Lower lobe of right lung (tissue), 2 donors: ENCODE results near the gene CNOT2. TPM values are rescaled to one million over a fixed set of nuclear protein-coding genes. Genes with fewer than 3 reads are reported as not detected.
"Not testable (repeated sequence)": the region's sequence is repeated elsewhere in the genome, so short reads cannot be mapped to it uniquely, and the experiment has no call there.

ENCODE experiments used
- ATAC-seq, 2 donors: fragments of 200-7000 bp; cut with Tn5 transposase; one replicate each; pipeline ENCODE4 v1.9.1; 2020 to 2022; ENCODE audit warnings: mild to moderate bottlenecking in 2 of 2, moderate library complexity in 2 of 2
- DNase-seq: peaks from one replicate; pipeline ENCODE4 v3.0.0-alpha.2; 2020
- H3K27ac ChIP-seq: fragments of 200-600 bp; one replicate; pipeline ENCODE4 v1.8.0; 2022
- H3K27me3 ChIP-seq: fragments of 200-600 bp; one replicate; pipeline ENCODE4 v1.8.0; 2022; ENCODE audit warnings: low read depth
- H3K36me3 ChIP-seq: fragments of 200-600 bp; one replicate; pipeline ENCODE4 v1.8.0; 2022; ENCODE audit warnings: mild to moderate bottlenecking
- H3K4me1 ChIP-seq: fragments of 200-600 bp; one replicate; pipeline ENCODE4 v1.8.0; 2022
- H3K4me3 ChIP-seq: fragments of 200-600 bp; one replicate; pipeline ENCODE4 v1.8.0; 2022; ENCODE audit warnings: mild to moderate bottlenecking
- H3K9me3 ChIP-seq: fragments of 200-600 bp; one replicate; pipeline ENCODE4 v1.8.0; 2022
- CTCF ChIP-seq: fragments of 200-600 bp; IDR thresholded peaks from one replicate; pipeline ENCODE4 v1.8.0; 2022; ENCODE audit warnings: antibody characterized with exemption, mild to moderate bottlenecking
- intact Hi-C: fragments of 100-400 bp; cut with DNase I; formaldehyde crosslinking; loops from one replicate; pipeline ENCODE4 v1.11.0; 2022
- total RNA-seq: library from RNA; stranded (reverse); fragmentation: NEBNext Ultra II Directional; extraction: Animal tissue kit (Norgen Biotek cat#: 25700); gene quantifications from one replicate; pipeline ENCODE4 v1.2.1, GENCODE V29; 2021
- donor health status: DM: no; HTN: yes; CAD: no; lungs with severe emphysema.

The CNOT2 gene
- total RNA-seq, 1 donor from 2014 or later, result 66.2 TPM

- Histone ChIP-seq H3K36me3 (no peaks in the 10 kb centered on the region), H3K27me3 (no peaks in the 10 kb centered on the region), H3K9me3 (no peaks in the 10 kb centered on the region), H3K27ac (no peak overlapping the region), H3K4me1 (no peaks in the 10 kb centered on the region), H3K4me3 (no peak overlapping the region)
- DNase-seq (no peak), ATAC-seq (no peak)
- no peak for TF ChIP-seq CTCF
- intact Hi-C loops, result no loop called here
These were observed 136.6 kb downstream of the CNOT2 start for GRCh38 chr12:70379846-70380245.

GRCh38 chr12:70383484-70383883 lies 140.3 kb downstream of the CNOT2 start:
- ATAC-seq, result no peak
- intact Hi-C loops, result no loop called here

GRCh38 chr12:70383886-70384285 lies 140.7 kb downstream of the CNOT2 start:
- H3K9me3 ChIP-seq, result no peaks in the 10 kb centered on the region
- H3K27ac ChIP-seq, result no peak overlapping the region
- H3K27me3 ChIP-seq, result no peaks in the 10 kb centered on the region
- no peaks in the 10 kb centered on the region for H3K4me1 ChIP-seq
- no peak for ATAC-seq
- TF ChIP-seq CTCF, result no peak
- intact Hi-C loops, result no loop called here
- DNase-seq, result no peak
- H3K4me3 ChIP-seq, result no peak overlapping the region
- H3K36me3 ChIP-seq, result no peaks in the 10 kb centered on the region

More at GRCh38 chr12:70383484-70383883, 140.3 kb downstream of the CNOT2 start:
- Histone ChIP-seq H3K4me1 (no peaks in the 10 kb centered on the region), H3K4me3 (no peak overlapping the region), H3K27me3 (no peaks in the 10 kb centered on the region), H3K36me3 (no peaks in the 10 kb centered on the region), H3K9me3 (no peaks in the 10 kb centered on the region), H3K27ac (no peak overlapping the region)
- TF ChIP-seq CTCF, result no peak
- no peak for DNase-seq

- peaks cover 6% of the 10 kb centered on the region for H3K9me3 ChIP-seq
- no peak overlapping the region for H3K4me3 ChIP-seq
- H3K27ac ChIP-seq, result no peak overlapping the region
- H3K27me3 ChIP-seq, result no peaks in the 10 kb centered on the region
- DNase-seq, result no peak
- ATAC-seq, result no peak
- intact Hi-C loops, result no loop called here
- H3K4me1 ChIP-seq, result no peaks in the 10 kb centered on the region
- H3K36me3 ChIP-seq, result no peaks in the 10 kb centered on the region
- no peak for TF ChIP-seq CTCF
These were observed 143.5 kb downstream of the CNOT2 start for GRCh38 chr12:70386771-70387170.

- Histone ChIP-seq H3K27me3 (no peaks in the 10 kb centered on the region), H3K4me3 (no peak overlapping the region), H3K27ac (no peak overlapping the region), H3K36me3 (no peaks in the 10 kb centered on the region), H3K4me1 (no peaks in the 10 kb centered on the region), H3K9me3 (peaks cover 6% of the 10 kb centered on the region)
- ATAC-seq, result no peak
- intact Hi-C loops, result no loop called here
- no peak for DNase-seq
- TF ChIP-seq CTCF, result no peak
These were observed 146.4 kb downstream of the CNOT2 start for GRCh38 chr12:70389678-70390077.

GRCh38 chr12:70392631-70393030 lies 149.4 kb downstream of the CNOT2 start:
- H3K27me3 ChIP-seq, DNase-seq, H3K4me1 ChIP-seq, ATAC-seq, H3K4me3 ChIP-seq, H3K36me3 ChIP-seq, intact Hi-C loops, H3K27ac ChIP-seq, H3K9me3 ChIP-seq: not testable (repeated sequence)
